ENCODE measurements around the gene DKK1. TPM values are rescaled to one million over a fixed set of nuclear protein-coding genes. Genes with fewer than 3 reads are reported as not detected.

Gene DKK1
- total and polyA plus RNA-seq, 2 of the 13 experiments (the other 11 are each of a cell fraction or from before 2014, with no cell fraction given): 123 to 262 TPM

DNA sequence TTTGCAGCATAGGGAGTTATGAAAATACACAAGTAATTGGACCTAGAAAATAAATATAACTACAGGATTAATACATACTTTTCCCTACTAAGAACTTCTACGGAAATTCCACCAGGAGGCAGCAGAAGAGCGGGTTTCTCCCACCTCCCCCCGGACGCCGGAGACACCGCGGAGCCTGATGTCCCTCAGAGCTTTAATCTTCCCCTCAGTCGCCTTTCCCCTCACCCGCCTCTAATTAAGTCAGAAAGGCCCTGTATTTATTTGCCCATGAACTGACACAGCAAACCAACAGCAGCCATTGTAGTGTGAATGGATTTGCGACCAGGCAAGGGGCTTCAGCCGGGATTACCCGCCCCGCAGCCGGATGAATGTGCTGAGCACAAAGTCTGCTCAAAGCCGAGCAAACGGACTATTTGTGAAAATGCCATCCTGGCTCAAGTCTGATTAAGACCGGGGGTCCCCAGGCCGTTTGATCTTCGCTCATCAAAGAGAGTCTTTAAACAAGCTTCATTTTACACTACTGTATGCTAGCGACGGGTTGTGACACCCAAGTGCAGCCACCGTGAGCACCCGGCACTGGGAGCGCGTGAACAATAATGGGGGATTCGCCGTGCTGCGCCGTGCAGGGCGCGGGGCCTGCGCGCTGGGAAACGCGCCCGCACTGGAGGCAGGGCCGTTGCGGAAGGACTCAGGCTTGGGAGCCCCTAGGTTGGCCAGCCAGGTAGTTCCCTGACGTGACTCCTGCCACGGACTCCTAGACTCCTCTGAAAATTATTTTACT lies 5.6 kb upstream of the DKK1 start (continued):
- TF ChIP-seq, protein P1, sequence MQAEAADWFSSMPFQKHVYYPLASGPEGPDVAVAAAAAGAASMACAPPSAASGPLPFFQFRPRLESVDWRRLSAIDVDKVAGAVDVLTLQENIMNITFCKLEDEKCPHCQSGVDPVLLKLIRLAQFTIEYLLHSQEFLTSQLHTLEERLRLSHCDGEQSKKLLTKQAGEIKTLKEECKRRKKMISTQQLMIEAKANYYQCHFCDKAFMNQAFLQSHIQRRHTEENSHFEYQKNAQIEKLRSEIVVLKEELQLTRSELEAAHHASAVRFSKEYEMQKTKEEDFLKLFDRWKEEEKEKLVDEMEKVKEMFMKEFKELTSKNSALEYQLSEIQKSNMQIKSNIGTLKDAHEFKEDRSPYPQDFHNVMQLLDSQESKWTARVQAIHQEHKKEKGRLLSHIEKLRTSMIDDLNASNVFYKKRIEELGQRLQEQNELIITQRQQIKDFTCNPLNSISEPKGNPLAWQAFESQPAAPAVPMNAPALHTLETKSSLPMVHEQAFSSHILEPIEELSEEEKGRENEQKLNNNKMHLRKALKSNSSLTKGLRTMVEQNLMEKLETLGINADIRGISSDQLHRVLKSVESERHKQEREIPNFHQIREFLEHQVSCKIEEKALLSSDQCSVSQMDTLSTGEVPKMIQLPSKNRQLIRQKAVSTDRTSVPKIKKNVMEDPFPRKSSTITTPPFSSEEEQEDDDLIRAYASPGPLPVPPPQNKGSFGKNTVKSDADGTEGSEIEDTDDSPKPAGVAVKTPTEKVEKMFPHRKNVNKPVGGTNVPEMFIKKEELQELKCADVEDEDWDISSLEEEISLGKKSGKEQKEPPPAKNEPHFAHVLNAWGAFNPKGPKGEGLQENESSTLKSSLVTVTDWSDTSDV (CRISPR knock-in tag; IDR thresholded peaks at IDR 0.05): no peak
- TF ChIP-seq, protein P2, sequence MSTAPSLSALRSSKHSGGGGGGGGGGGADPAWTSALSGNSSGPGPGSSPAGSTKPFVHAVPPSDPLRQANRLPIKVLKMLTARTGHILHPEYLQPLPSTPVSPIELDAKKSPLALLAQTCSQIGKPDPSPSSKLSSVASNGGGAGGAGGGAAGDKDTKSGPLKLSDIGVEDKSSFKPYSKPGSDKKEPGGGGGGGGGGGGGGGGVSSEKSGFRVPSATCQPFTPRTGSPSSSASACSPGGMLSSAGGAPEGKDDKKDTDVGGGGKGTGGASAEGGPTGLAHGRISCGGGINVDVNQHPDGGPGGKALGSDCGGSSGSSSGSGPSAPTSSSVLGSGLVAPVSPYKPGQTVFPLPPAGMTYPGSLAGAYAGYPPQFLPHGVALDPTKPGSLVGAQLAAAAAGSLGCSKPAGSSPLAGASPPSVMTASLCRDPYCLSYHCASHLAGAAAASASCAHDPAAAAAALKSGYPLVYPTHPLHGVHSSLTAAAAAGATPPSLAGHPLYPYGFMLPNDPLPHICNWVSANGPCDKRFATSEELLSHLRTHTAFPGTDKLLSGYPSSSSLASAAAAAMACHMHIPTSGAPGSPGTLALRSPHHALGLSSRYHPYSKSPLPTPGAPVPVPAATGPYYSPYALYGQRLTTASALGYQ (CRISPR knock-in tag; IDR thresholded peaks at IDR 0.05): peak; percentile 52; the same call in 1 of the 2 replicates
- TF ChIP-seq ZBTB21 (CRISPR knock-in tag; IDR thresholded peaks at IDR 0.05) (no peak), ATF1 (CRISPR knock-in tag; IDR thresholded peaks at IDR 0.05) (no peak), NFIB (CRISPR knock-in tag; IDR thresholded peaks at IDR 0.05; ENCODE audit: borderline replicate concordance) (no peak), ZNF891 (CRISPR knock-in tag; IDR thresholded peaks at IDR 0.05) (peak; percentile 85), PHF5A (CRISPR knock-in tag; IDR thresholded peaks at IDR 0.05; ENCODE audit: low read depth, unreplicated experiment) (no peak), BCL6 (CRISPR knock-in tag; IDR thresholded peaks at IDR 0.05) (no peak), NRL (CRISPR knock-in tag; IDR thresholded peaks at IDR 0.05; ENCODE audit: borderline replicate concordance) (peak; percentile 90)
- TF ChIP-seq, protein P3, sequence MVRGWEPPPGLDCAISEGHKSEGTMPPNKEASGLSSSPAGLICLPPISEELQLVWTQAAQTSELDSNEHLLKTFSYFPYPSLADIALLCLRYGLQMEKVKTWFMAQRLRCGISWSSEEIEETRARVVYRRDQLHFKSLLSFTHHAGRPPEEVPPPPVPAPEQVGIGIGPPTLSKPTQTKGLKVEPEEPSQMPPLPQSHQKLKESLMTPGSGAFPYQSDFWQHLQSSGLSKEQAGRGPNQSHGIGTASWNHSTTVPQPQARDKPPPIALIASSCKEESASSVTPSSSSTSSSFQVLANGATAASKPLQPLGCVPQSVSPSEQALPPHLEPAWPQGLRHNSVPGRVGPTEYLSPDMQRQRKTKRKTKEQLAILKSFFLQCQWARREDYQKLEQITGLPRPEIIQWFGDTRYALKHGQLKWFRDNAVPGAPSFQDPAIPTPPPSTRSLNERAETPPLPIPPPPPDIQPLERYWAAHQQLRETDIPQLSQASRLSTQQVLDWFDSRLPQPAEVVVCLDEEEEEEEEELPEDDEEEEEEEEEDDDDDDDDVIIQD (CRISPR knock-in tag; IDR thresholded peaks at IDR 0.05; ENCODE audit: low read depth): no peak
- TF ChIP-seq, protein P4, sequence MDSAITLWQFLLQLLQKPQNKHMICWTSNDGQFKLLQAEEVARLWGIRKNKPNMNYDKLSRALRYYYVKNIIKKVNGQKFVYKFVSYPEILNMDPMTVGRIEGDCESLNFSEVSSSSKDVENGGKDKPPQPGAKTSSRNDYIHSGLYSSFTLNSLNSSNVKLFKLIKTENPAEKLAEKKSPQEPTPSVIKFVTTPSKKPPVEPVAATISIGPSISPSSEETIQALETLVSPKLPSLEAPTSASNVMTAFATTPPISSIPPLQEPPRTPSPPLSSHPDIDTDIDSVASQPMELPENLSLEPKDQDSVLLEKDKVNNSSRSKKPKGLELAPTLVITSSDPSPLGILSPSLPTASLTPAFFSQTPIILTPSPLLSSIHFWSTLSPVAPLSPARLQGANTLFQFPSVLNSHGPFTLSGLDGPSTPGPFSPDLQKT (CRISPR knock-in tag; IDR thresholded peaks at IDR 0.05; ENCODE audit: borderline replicate concordance): no peak
- TF ChIP-seq, protein P5, sequence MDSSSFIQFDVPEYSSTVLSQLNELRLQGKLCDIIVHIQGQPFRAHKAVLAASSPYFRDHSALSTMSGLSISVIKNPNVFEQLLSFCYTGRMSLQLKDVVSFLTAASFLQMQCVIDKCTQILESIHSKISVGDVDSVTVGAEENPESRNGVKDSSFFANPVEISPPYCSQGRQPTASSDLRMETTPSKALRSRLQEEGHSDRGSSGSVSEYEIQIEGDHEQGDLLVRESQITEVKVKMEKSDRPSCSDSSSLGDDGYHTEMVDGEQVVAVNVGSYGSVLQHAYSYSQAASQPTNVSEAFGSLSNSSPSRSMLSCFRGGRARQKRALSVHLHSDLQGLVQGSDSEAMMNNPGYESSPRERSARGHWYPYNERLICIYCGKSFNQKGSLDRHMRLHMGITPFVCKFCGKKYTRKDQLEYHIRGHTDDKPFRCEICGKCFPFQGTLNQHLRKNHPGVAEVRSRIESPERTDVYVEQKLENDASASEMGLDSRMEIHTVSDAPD (CRISPR knock-in tag; IDR thresholded peaks at IDR 0.05): no peak
- TF ChIP-seq, protein P6, sequence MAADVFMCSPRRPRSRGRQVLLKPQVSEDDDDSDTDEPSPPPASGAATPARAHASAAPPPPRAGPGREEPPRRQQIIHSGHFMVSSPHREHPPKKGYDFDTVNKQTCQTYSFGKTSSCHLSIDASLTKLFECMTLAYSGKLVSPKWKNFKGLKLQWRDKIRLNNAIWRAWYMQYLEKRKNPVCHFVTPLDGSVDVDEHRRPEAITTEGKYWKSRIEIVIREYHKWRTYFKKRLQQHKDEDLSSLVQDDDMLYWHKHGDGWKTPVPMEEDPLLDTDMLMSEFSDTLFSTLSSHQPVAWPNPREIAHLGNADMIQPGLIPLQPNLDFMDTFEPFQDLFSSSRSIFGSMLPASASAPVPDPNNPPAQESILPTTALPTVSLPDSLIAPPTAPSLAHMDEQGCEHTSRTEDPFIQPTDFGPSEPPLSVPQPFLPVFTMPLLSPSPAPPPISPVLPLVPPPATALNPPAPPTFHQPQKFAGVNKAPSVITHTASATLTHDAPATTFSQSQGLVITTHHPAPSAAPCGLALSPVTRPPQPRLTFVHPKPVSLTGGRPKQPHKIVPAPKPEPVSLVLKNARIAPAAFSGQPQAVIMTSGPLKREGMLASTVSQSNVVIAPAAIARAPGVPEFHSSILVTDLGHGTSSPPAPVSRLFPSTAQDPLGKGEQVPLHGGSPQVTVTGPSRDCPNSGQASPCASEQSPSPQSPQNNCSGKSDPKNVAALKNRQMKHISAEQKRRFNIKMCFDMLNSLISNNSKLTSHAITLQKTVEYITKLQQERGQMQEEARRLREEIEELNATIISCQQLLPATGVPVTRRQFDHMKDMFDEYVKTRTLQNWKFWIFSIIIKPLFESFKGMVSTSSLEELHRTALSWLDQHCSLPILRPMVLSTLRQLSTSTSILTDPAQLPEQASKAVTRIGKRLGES (CRISPR knock-in tag; IDR thresholded peaks at IDR 0.05; ENCODE audit: borderline replicate concordance): no peak
- TF ChIP-seq, protein P7, sequence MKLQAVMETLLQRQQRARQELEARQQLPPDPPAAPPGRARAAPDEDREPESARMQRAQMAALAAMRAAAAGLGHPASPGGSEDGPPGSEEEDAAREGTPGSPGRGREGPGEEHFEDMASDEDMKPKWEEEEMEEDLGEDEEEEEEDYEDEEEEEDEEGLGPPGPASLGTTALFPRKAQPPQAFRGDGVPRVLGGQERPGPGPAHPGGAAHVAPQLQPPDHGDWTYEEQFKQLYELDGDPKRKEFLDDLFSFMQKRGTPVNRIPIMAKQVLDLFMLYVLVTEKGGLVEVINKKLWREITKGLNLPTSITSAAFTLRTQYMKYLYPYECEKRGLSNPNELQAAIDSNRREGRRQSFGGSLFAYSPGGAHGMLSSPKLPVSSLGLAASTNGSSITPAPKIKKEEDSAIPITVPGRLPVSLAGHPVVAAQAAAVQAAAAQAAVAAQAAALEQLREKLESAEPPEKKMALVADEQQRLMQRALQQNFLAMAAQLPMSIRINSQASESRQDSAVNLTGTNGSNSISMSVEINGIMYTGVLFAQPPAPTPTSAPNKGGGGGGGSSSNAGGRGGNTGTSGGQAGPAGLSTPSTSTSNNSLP (IDR thresholded peaks at IDR 0.05; ENCODE audit: low read depth, low read length): peak; percentile 33; the same call in 1 of the 2 replicates

Data from HepG2 (cell line).